Esophagus muscularis mucosa (tissue), 4 donors: ENCODE measurements around the gene LAMA5.

Source experiments
- CTCF ChIP-seq, 3 experiments: fragments of 200-600 bp in 2 of 3; fragments of 450-650 bp in 1 of 3; sonication (generic) in 2 of 3; IDR thresholded peaks; one replicate each; pipeline ENCODE4 v1.5.1; 2017 to 2019; ENCODE audit warnings: antibody characterized with exemption in 3 of 3, mild to moderate bottlenecking in 2 of 3, moderate library complexity in 1 of 3
- EP300 ChIP-seq: sonication (generic); formaldehyde crosslinking; IDR thresholded peaks from one replicate; pipeline ENCODE4 v1.6.1; 2017; ENCODE audit warnings: antibody characterized with exemption
- POLR2A ChIP-seq: fragments of 450-650 bp; IDR thresholded peaks from one replicate; pipeline ENCODE4 v1.6.1; 2017; ENCODE audit warnings: antibody characterized with exemption, moderate library complexity, mild to moderate bottlenecking, low read depth

- no peak for TF ChIP-seq CTCF (IDR thresholded peaks at IDR 0.05)
- TF ChIP-seq POLR2A = no peak
- TF ChIP-seq EP300 = no peak
Measured at GRCh38 chr20:62393830-62394229, 26.7 kb upstream of the LAMA5 start.
